K562 (cell line): Measurements from ENCODE around the gene SH3D19. TPM values are rescaled to one million over a fixed set of nuclear protein-coding genes. Genes with fewer than 3 reads are reported as not detected.

Experiments used
- ATAC-seq: fragments of 200-7000 bp; cut with Tn5 transposase; 3 replicates; pipeline ENCODE4 v1.9.1; 2020; ENCODE audit warnings: moderate library complexity
- BruUV-seq: library from RNA; stranded (reverse); fragments of 400-500 nt; replicated peaks from 2 replicates; lab custom pipeline; 2021; lab: Mats Ljungman, UMichigan
- CTCF ChIA-PET: fragments of 300-600 bp; formaldehyde crosslinking; extraction: SDS; loops from one replicate; lab custom pipeline; 2021; ENCODE audit warnings: low intra/inter-chr PET ratio; lab: Yijun Ruan, JAX
- POLR2A ChIA-PET: fragments of 300-600, 350-650 bp; sonication (Branson Sonifier 250); formaldehyde crosslinking; extraction: SDS; loops from one replicate; lab custom pipeline; 2021; ENCODE audit warnings: antibody characterized with exemption, inconsistent platforms; lab: Yijun Ruan, JAX
- DNase-seq, 4 experiments: peaks; one replicate each; pipeline versions ENCODE4 v3.0.0 to v3.0.0-alpha.2; 2011 to 2018; ENCODE audit warnings: low spot score in 3 of 4, mixed read lengths in 3 of 4; ENCODE audit errors: extremely low read depth in 1 of 4
- FAIRE-seq: peaks from 2 replicates; lab custom pipeline; 2011; peaks lifted over from hg19 to GRCh38; lab: Jason Lieb, UNC
- H2AFZ ChIP-seq: 2 replicates; pipeline ENCODE4 v1.6.0; 2011; ENCODE audit warnings: low read depth, low read length, control low read depth, inconsistent platforms
- H3K27ac ChIP-seq: fragments of 200-600 bp; 3 replicates; pipeline ENCODE4 v1.8.0; 2011; ENCODE audit warnings: low read depth, mild to moderate bottlenecking, control low read depth, inconsistent platforms, low read length, moderate library complexity, mixed read lengths; ENCODE audit errors: extremely low read depth
- H3K27me3 ChIP-seq, 2 experiments: fragments of 300-600 bp in 1 of 2; 2 replicates in 1 of 2; 3 replicates in 1 of 2; pipeline versions ENCODE4 v1.6.0 to v1.8.0; 2011; ENCODE audit warnings: inconsistent platforms in 2 of 2, low read length in 2 of 2, mild to moderate bottlenecking in 1 of 2, mixed read lengths in 1 of 2, moderate library complexity in 1 of 2; ENCODE audit not compliant: control insufficient read depth in 2 of 2, insufficient read depth in 2 of 2
- H3K36me3 ChIP-seq: fragments of 300-600 bp; 3 replicates; pipeline ENCODE4 v1.8.0; 2011; ENCODE audit warnings: mild to moderate bottlenecking, low read length, inconsistent platforms; ENCODE audit not compliant: control insufficient read depth, insufficient read depth
- H3K4me1 ChIP-seq, 2 experiments: fragments of 200-600 bp in 1 of 2; replicated peaks in 1 of 2; 2 replicates in 1 of 2; 3 replicates in 1 of 2; pipeline versions ENCODE4 v1.5.1 to v1.8.0; 2011; ENCODE audit warnings: inconsistent platforms in 2 of 2, low read length in 2 of 2, mild to moderate bottlenecking in 1 of 2, mixed read lengths in 1 of 2, moderate library complexity in 1 of 2; ENCODE audit not compliant: control insufficient read depth in 2 of 2, insufficient read depth in 2 of 2
- H3K4me2 ChIP-seq: 2 replicates; pipeline ENCODE4 v1.6.1; 2011; ENCODE audit warnings: low read length, control low read depth, inconsistent platforms, mixed read lengths; ENCODE audit not compliant: insufficient read depth
- H3K4me3 ChIP-seq: fragments of 200-600 bp; sonication (generic), shearing (Covaris generic); 2 replicates; pipeline ENCODE4 v1.5.1; 2016; ENCODE audit warnings: control low read depth, inconsistent platforms
- H3K79me2 ChIP-seq: fragments of 200-600 bp; 3 replicates; pipeline ENCODE4 v1.8.0; 2011; ENCODE audit warnings: low read length, inconsistent platforms; ENCODE audit not compliant: control insufficient read depth, insufficient read depth
- H3K9ac ChIP-seq, 2 experiments: 2 replicates each; pipeline versions ENCODE4 v1.6.0 to v1.6.1; 2011; ENCODE audit warnings: low read depth in 2 of 2, low read length in 2 of 2, control low read depth in 1 of 2, inconsistent platforms in 1 of 2, mild to moderate bottlenecking in 1 of 2, mixed read lengths in 1 of 2; ENCODE audit not compliant: insufficient read depth in 1 of 2
- H3K9me1 ChIP-seq: one replicate; pipeline ENCODE4 v1.6.0; 2011; ENCODE audit warnings: inconsistent platforms, mild to moderate bottlenecking, low read length, moderate library complexity; ENCODE audit not compliant: control insufficient read depth, insufficient read depth
- H3K9me3 ChIP-seq: replicated peaks from 2 replicates; pipeline ENCODE4 v1.5.1; 2011; ENCODE audit warnings: low read depth, low read length, inconsistent platforms; ENCODE audit not compliant: control insufficient read depth, insufficient read depth
- H4K20me1 ChIP-seq: replicated peaks from 2 replicates; pipeline ENCODE4 v1.6.1; 2011; ENCODE audit warnings: low read length, inconsistent platforms, mixed read lengths; ENCODE audit not compliant: control insufficient read depth, insufficient read depth
- NKRF ChIP-seq: fragments of 450-650 bp; IDR thresholded peaks from 2 replicates; pipeline ENCODE4 v1.6.1; 2016; ENCODE audit warnings: borderline replicate concordance
- POLR2A ChIP-seq: fragments of 450-650 bp; conservative IDR thresholded peaks from 2 replicates; pipeline ENCODE4 v1.6.1; 2016
- SNIP1 ChIP-seq: fragments of 450-650 bp; IDR thresholded peaks from 2 replicates; pipeline ENCODE4 v1.7.1; 2017; ENCODE audit warnings: low read depth, mild to moderate bottlenecking
- ZKSCAN8 ChIP-seq: fragments of 200-800 bp; sonication (Bioruptor generic); IDR thresholded peaks from 2 replicates; pipeline ENCODE4 v1.6.1; 2016; ENCODE audit warnings: missing genetic modification characterization, missing compliant biosample characterization
- WGBS: fragments of 100-300 bp; shearing (Covaris generic); methylation state at CpG from one replicate; pipeline ENCODE4 v1.1.6; 2016; ENCODE audit warnings: low coverage, mixed read lengths; ENCODE audit not compliant: insufficient coverage; ENCODE audit errors: missing lambda C conversion rate; 5-methylcytosine and 5-hydroxymethylcytosine counted together
- in situ Hi-C: fragments of 300-500 bp; cut with MboI; formaldehyde crosslinking; loops from 4 replicates; pipeline ENCODE4 v1.15.0; 2018; ENCODE audit warnings: inconsistent platforms, mixed read lengths
- intact Hi-C: fragments of 100-400 bp; cut with micrococcal nuclease; formaldehyde crosslinking; loops from 2 replicates; pipeline ENCODE4 v1.14.2; 2022
- polyA plus RNA-seq, 8 experiments: library from polyadenylated mRNA; depleted of rRNA in 4 of 8; stranded (reverse) in 5 of 8; unstranded in 3 of 8; fragments of >200 nt; fragmentation: Nextera tagmentation in 2 of 8; fragmentation: Illumina TruSeq in 1 of 8; extraction: Ambion mirVana in 2 of 8; extraction: Trizol in 1 of 8; gene quantifications; 2 replicates each; pipeline versions ENCODE4 v1.2.1 to v1.2.3, GENCODE V29; 2011 to 2014; ENCODE audit warnings: inconsistent platforms in 1 of 8, missing spikeins in 1 of 8
- total RNA-seq, 7 experiments: library from RNA; depleted of rRNA in 6 of 7; stranded (reverse); fragments of >200 nt in 6 of 7; fragmentation: Illumina TruSeq in 2 of 7; extraction: Trizol in 2 of 7; gene quantifications; 2 replicates each; pipeline versions ENCODE4 v1.2.1 to v1.2.3, GENCODE V29; 2011 to 2021; ENCODE audit warnings: low replicate concordance in 1 of 7
- TF ChIP-seq, protein P1 (sequence below): fragments of 450-650 bp; IDR thresholded peaks from 2 replicates; pipeline ENCODE4 v1.6.1; 2016; ENCODE audit warnings: mild to moderate bottlenecking, moderate library complexity

The SH3D19 gene
- total and polyA plus RNA-seq, 9 of the 15 experiments (the other 6 are each of a cell fraction or from before 2014, with no cell fraction given) = 0.42 to 2.2 (median 1.1) TPM; not detected in 6

GRCh38 chr4:151142758-151143157, 182.6 kb downstream of the SH3D19 start (continued):
- TF ChIP-seq NKRF (no peak), ZKSCAN8 (CRISPR knock-in tag) (no peak), SNIP1 (no peak)
- TF ChIP-seq, all 486 proteins: peak for 0

DNA sequence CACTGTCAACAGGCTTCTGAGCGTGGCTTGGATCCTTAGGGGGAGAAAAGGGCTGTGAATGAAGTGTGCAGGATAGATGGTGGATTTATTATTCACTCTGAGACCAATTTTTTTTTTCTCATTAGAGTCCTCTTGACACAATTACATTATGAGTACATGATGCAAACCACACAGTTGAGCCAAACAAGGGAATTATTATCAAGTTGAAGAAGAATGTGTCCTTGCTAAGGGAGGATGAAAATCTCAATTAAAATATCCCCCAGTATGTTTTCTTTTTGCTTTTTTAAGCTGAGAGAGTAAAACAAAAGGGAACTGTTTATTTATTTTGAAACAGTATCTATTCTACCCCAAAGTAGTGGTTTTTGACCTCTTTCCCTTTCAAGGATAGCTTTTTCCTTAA, 185.6 kb downstream of the SH3D19 start:
- H3K36me3 ChIP-seq = no peaks in the 10 kb centered on the region
- H3K9ac ChIP-seq = no peak overlapping the region
- ChIA-PET CTCF (no interaction called here), POLR2A (no interaction called here)
- in situ Hi-C loops (no loop called here), intact Hi-C loops (no loop called here)
- no peak for DNase-seq
- H3K9me3 ChIP-seq = no peaks in the 10 kb centered on the region
- no peaks in the 10 kb centered on the region for H4K20me1 ChIP-seq
- no peak for FAIRE-seq
- H3K27ac ChIP-seq = no peak overlapping the region
- ATAC-seq = no peak
- H3K4me3 ChIP-seq = no peak overlapping the region
- TF ChIP-seq POLR2A = no peak
- TF ChIP-seq, protein P1, sequence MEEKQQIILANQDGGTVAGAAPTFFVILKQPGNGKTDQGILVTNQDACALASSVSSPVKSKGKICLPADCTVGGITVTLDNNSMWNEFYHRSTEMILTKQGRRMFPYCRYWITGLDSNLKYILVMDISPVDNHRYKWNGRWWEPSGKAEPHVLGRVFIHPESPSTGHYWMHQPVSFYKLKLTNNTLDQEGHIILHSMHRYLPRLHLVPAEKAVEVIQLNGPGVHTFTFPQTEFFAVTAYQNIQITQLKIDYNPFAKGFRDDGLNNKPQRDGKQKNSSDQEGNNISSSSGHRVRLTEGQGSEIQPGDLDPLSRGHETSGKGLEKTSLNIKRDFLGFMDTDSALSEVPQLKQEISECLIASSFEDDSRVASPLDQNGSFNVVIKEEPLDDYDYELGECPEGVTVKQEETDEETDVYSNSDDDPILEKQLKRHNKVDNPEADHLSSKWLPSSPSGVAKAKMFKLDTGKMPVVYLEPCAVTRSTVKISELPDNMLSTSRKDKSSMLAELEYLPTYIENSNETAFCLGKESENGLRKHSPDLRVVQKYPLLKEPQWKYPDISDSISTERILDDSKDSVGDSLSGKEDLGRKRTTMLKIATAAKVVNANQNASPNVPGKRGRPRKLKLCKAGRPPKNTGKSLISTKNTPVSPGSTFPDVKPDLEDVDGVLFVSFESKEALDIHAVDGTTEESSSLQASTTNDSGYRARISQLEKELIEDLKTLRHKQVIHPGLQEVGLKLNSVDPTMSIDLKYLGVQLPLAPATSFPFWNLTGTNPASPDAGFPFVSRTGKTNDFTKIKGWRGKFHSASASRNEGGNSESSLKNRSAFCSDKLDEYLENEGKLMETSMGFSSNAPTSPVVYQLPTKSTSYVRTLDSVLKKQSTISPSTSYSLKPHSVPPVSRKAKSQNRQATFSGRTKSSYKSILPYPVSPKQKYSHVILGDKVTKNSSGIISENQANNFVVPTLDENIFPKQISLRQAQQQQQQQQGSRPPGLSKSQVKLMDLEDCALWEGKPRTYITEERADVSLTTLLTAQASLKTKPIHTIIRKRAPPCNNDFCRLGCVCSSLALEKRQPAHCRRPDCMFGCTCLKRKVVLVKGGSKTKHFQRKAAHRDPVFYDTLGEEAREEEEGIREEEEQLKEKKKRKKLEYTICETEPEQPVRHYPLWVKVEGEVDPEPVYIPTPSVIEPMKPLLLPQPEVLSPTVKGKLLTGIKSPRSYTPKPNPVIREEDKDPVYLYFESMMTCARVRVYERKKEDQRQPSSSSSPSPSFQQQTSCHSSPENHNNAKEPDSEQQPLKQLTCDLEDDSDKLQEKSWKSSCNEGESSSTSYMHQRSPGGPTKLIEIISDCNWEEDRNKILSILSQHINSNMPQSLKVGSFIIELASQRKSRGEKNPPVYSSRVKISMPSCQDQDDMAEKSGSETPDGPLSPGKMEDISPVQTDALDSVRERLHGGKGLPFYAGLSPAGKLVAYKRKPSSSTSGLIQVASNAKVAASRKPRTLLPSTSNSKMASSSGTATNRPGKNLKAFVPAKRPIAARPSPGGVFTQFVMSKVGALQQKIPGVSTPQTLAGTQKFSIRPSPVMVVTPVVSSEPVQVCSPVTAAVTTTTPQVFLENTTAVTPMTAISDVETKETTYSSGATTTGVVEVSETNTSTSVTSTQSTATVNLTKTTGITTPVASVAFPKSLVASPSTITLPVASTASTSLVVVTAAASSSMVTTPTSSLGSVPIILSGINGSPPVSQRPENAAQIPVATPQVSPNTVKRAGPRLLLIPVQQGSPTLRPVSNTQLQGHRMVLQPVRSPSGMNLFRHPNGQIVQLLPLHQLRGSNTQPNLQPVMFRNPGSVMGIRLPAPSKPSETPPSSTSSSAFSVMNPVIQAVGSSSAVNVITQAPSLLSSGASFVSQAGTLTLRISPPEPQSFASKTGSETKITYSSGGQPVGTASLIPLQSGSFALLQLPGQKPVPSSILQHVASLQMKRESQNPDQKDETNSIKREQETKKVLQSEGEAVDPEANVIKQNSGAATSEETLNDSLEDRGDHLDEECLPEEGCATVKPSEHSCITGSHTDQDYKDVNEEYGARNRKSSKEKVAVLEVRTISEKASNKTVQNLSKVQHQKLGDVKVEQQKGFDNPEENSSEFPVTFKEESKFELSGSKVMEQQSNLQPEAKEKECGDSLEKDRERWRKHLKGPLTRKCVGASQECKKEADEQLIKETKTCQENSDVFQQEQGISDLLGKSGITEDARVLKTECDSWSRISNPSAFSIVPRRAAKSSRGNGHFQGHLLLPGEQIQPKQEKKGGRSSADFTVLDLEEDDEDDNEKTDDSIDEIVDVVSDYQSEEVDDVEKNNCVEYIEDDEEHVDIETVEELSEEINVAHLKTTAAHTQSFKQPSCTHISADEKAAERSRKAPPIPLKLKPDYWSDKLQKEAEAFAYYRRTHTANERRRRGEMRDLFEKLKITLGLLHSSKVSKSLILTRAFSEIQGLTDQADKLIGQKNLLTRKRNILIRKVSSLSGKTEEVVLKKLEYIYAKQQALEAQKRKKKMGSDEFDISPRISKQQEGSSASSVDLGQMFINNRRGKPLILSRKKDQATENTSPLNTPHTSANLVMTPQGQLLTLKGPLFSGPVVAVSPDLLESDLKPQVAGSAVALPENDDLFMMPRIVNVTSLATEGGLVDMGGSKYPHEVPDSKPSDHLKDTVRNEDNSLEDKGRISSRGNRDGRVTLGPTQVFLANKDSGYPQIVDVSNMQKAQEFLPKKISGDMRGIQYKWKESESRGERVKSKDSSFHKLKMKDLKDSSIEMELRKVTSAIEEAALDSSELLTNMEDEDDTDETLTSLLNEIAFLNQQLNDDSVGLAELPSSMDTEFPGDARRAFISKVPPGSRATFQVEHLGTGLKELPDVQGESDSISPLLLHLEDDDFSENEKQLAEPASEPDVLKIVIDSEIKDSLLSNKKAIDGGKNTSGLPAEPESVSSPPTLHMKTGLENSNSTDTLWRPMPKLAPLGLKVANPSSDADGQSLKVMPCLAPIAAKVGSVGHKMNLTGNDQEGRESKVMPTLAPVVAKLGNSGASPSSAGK = no peak
- TF ChIP-seq, all 486 proteins: peak for 0
- Histone ChIP-seq H3K79me2 (no peaks in the 10 kb centered on the region), H3K9me1 (no peaks in the 10 kb centered on the region), H3K4me2 (no peak overlapping the region), H3K27me3 (peaks cover 5 to 6% of the 10 kb centered on the region in 2 experiments; a peak in 4 of 5 replicates), H2AFZ (no peak overlapping the region), H3K4me1 (no peaks in the 10 kb centered on the region)
- BruUV-seq = no TSS peak
- WGBS = 0% methylated on average over 1 of the region's 1 CpG
